H1 (cell line): ENCODE results near the gene C17orf107. TPM values are rescaled to one million over a fixed set of nuclear protein-coding genes. Genes with fewer than 3 reads are reported as not detected.

Experiments used
- CTCF ChIA-PET: fragments of 300-600 bp; sonication (Branson Sonifier 250); formaldehyde crosslinking; loops from one replicate; lab custom pipeline; 2021; ENCODE audit not compliant: partially characterized antibody; lab: Charles Lee
- POLR2A ChIA-PET: fragments of 300-600 bp; sonication (Branson Sonifier 250); formaldehyde crosslinking; loops from one replicate; lab custom pipeline; 2021; ENCODE audit warnings: inconsistent platforms; ENCODE audit not compliant: partially characterized antibody; lab: Charles Lee
- DNase-seq, 2 experiments: peaks; one replicate each; pipeline versions ENCODE4 v3.0.0 to v3.0.0-alpha.2; 2010 to 2022; ENCODE audit warnings: low spot score in 2 of 2, low read depth in 1 of 2, mixed read lengths in 1 of 2
- FAIRE-seq: peaks from 2 replicates; lab custom pipeline; 2011; peaks lifted over from hg19 to GRCh38; lab: Jason Lieb, UNC
- H2AFZ ChIP-seq: 2 replicates; pipeline ENCODE4 v1.8.1; 2012; ENCODE audit warnings: low read length, inconsistent platforms
- H2AK5ac ChIP-seq: 2 replicates; pipeline ENCODE4 v1.6.1; 2013; ENCODE audit warnings: low read depth, low read length
- H2BK120ac ChIP-seq: replicated peaks from 2 replicates; pipeline ENCODE3; 2013; ENCODE audit warnings: low read depth, low read length, inconsistent platforms
- H2BK12ac ChIP-seq: 2 replicates; pipeline ENCODE4 v1.6.1; 2013; ENCODE audit warnings: low read depth, low read length
- H2BK15ac ChIP-seq: 2 replicates; pipeline ENCODE4 v1.6.1; 2013; ENCODE audit warnings: low read length
- H2BK20ac ChIP-seq: 2 replicates; pipeline ENCODE4 v1.6.1; 2013; ENCODE audit warnings: low read length
- H2BK5ac ChIP-seq: 2 replicates; pipeline ENCODE4 v1.6.1; 2013; ENCODE audit warnings: low read depth, low read length
- H3K14ac ChIP-seq: 2 replicates; pipeline ENCODE4 v1.6.1; 2013; ENCODE audit warnings: inconsistent platforms; ENCODE audit not compliant: insufficient read length
- H3K18ac ChIP-seq: 2 replicates; pipeline ENCODE4 v1.6.1; 2013; ENCODE audit warnings: low read length; ENCODE audit errors: extremely low read depth
- H3K23ac ChIP-seq: 2 replicates; pipeline ENCODE4 v1.6.1; 2013; ENCODE audit warnings: inconsistent platforms; ENCODE audit not compliant: insufficient read length
- H3K23me2 ChIP-seq: 2 replicates; pipeline ENCODE4 v1.6.1; 2013; ENCODE audit warnings: low read depth, low read length
- H3K27ac ChIP-seq: 2 replicates; pipeline ENCODE4 v1.6.1; 2011; ENCODE audit warnings: low read depth, low read length, inconsistent platforms
- H3K27me3 ChIP-seq, 4 experiments: replicated peaks in 1 of 4; 1 replicate in 1 of 4; 2 replicates in 3 of 4; pipeline versions ENCODE4 v1.6.1 to v1.8.1; 2011 to 2013; ENCODE audit warnings: low read length in 3 of 4, mild to moderate bottlenecking in 3 of 4, inconsistent platforms in 2 of 4, mixed read lengths in 2 of 4, moderate library complexity in 1 of 4; ENCODE audit not compliant: control insufficient read depth in 3 of 4, insufficient read depth in 3 of 4; ENCODE audit errors: extremely low read depth in 1 of 4
- H3K36me3 ChIP-seq, 4 experiments: 2 replicates each; pipeline versions ENCODE4 v1.6.1 to v1.8.1; 2011 to 2013; ENCODE audit warnings: mild to moderate bottlenecking in 4 of 4, low read length in 3 of 4, moderate library complexity in 2 of 4, control low read depth in 1 of 4, inconsistent platforms in 1 of 4; ENCODE audit not compliant: insufficient read depth in 4 of 4, control insufficient read depth in 2 of 4
- H3K4ac ChIP-seq: replicated peaks from 2 replicates; pipeline ENCODE3; 2013; ENCODE audit warnings: low read length, low read depth, mixed read lengths, inconsistent platforms; ENCODE audit not compliant: insufficient read length
- H3K4me1 ChIP-seq, 4 experiments: replicated peaks in 1 of 4; 1 replicate in 1 of 4; 2 replicates in 3 of 4; pipeline versions ENCODE4 v1.6.1 to v1.8.1; 2011 to 2013; ENCODE audit warnings: low read length in 3 of 4, inconsistent platforms in 2 of 4, mixed read lengths in 1 of 4; ENCODE audit not compliant: insufficient read depth in 4 of 4, control insufficient read depth in 3 of 4
- H3K4me2 ChIP-seq, 2 experiments: 2 replicates each; pipeline versions ENCODE4 v1.6.1 to v1.8.1; 2011 to 2013; ENCODE audit warnings: low read depth in 2 of 2, low read length in 2 of 2, control low read depth in 1 of 2, inconsistent platforms in 1 of 2, mild to moderate bottlenecking in 1 of 2; ENCODE audit not compliant: insufficient read depth in 1 of 2
- H3K4me3 ChIP-seq, 4 experiments: fragments of 200-600, 300-600 bp in 1 of 4; sonication (generic), shearing (Covaris generic), sonication (Bioruptor Twin) in 1 of 4; 2 replicates each; pipeline versions ENCODE4 v1.5.1 to v1.8.1; 2011 to 2016; ENCODE audit warnings: low read length in 4 of 4, low read depth in 3 of 4, control low read depth in 2 of 4, inconsistent platforms in 2 of 4, mild to moderate bottlenecking in 2 of 4, mixed read lengths in 1 of 4, moderate library complexity in 1 of 4; ENCODE audit not compliant: insufficient read depth in 2 of 4; ENCODE audit errors: extremely low read depth in 1 of 4
- H3K56ac ChIP-seq: replicated peaks from 2 replicates; pipeline ENCODE3; 2013; ENCODE audit warnings: low read depth, mild to moderate bottlenecking, mixed read lengths, low read length, inconsistent platforms; ENCODE audit not compliant: insufficient read length
- H3K79me1 ChIP-seq: 2 replicates; pipeline ENCODE4 v1.6.1; 2013; ENCODE audit warnings: low read depth, low read length, control low read depth
- H3K79me2 ChIP-seq, 2 experiments: 2 replicates each; pipeline versions ENCODE4 v1.6.1 to v1.8.1; 2012 to 2013; ENCODE audit warnings: low read length in 2 of 2, mild to moderate bottlenecking in 2 of 2, inconsistent platforms in 1 of 2; ENCODE audit not compliant: insufficient read depth in 2 of 2, control insufficient read depth in 1 of 2
- H3K9ac ChIP-seq, 4 experiments: replicated peaks in 1 of 4; 1 replicate in 1 of 4; 2 replicates in 3 of 4; pipeline versions ENCODE4 v1.6.1 to v1.8.1; 2011 to 2013; ENCODE audit warnings: low read depth in 3 of 4, low read length in 3 of 4, control low read depth in 2 of 4, mild to moderate bottlenecking in 2 of 4, moderate library complexity in 2 of 4, inconsistent platforms in 1 of 4; ENCODE audit errors: extremely low read depth in 1 of 4
- H3K9me3 ChIP-seq, 2 experiments: 2 replicates each; pipeline versions ENCODE4 v1.6.1 to v1.8.1; 2012 to 2013; ENCODE audit warnings: mild to moderate bottlenecking in 2 of 2, moderate library complexity in 2 of 2, control low read depth in 1 of 2, inconsistent platforms in 1 of 2, low read depth in 1 of 2, low read length in 1 of 2, mixed read lengths in 1 of 2; ENCODE audit not compliant: insufficient read depth in 2 of 2
- H4K20me1 ChIP-seq, 2 experiments: replicated peaks in 1 of 2; 2 replicates each; pipeline versions ENCODE3 to v1.8.1; 2011 to 2013; ENCODE audit warnings: inconsistent platforms in 2 of 2, low read length in 2 of 2, mild to moderate bottlenecking in 1 of 2; ENCODE audit not compliant: insufficient read depth in 2 of 2, control insufficient read depth in 1 of 2
- H4K5ac ChIP-seq: 2 replicates; pipeline ENCODE4 v1.6.1; 2013; ENCODE audit warnings: low read length, low read depth, mixed read lengths, inconsistent platforms; ENCODE audit not compliant: insufficient read length
- H4K8ac ChIP-seq: 2 replicates; pipeline ENCODE4 v1.8.0; 2013; ENCODE audit warnings: mild to moderate bottlenecking, moderate library complexity, low read length, inconsistent platforms; ENCODE audit not compliant: insufficient read depth; ENCODE audit errors: extremely low read depth
- H4K91ac ChIP-seq: replicated peaks from 2 replicates; pipeline ENCODE3; 2013; ENCODE audit warnings: low read length, mixed read lengths, inconsistent platforms; ENCODE audit not compliant: insufficient read length
- CBX5 ChIP-seq: fragments of 300-800, 300-1000 bp; sonication (generic); IDR thresholded peaks from 2 replicates; pipeline ENCODE4 v1.7.1; 2016; ENCODE audit warnings: antibody characterized with exemption, low read length, low read depth
- CHD2 ChIP-seq: IDR thresholded peaks from 2 replicates; pipeline ENCODE4 v1.6.1; 2012; ENCODE audit warnings: low read length, improper control_type of control experiment
- E2F6 ChIP-seq: IDR thresholded peaks from 2 replicates; pipeline ENCODE4 v1.6.1; 2012; ENCODE audit warnings: inconsistent platforms
- MAX ChIP-seq: IDR thresholded peaks from 2 replicates; pipeline ENCODE4 v1.6.1; 2012; ENCODE audit warnings: inconsistent platforms
- NANOG ChIP-seq: IDR thresholded peaks from 2 replicates; pipeline ENCODE4 v1.6.1; 2011; ENCODE audit warnings: low read length, low read depth, mild to moderate bottlenecking, inconsistent platforms; ENCODE audit not compliant: insufficient read depth, poor library complexity, severe bottlenecking
- PHF8 ChIP-seq: fragments of 200-600 bp; sonication (generic); conservative IDR thresholded peaks from 2 replicates; pipeline ENCODE4 v1.7.1; 2012; ENCODE audit warnings: low read depth, mild to moderate bottlenecking, inconsistent platforms, low read length, moderate library complexity
- POLR2A ChIP-seq, 2 experiments: IDR thresholded peaks; 1 replicate in 1 of 2; 2 replicates in 1 of 2; pipeline ENCODE4 v1.6.1; 2011; ENCODE audit warnings: low read depth in 2 of 2, low read length in 2 of 2, mild to moderate bottlenecking in 2 of 2; ENCODE audit errors: control extremely low read depth in 1 of 2
- SUZ12 ChIP-seq: fragments of 200-600 bp; sonication (generic); IDR thresholded peaks from 2 replicates; pipeline ENCODE4 v1.6.1; 2012; ENCODE audit warnings: mild to moderate bottlenecking, inconsistent platforms, low read length, moderate library complexity, mixed read lengths
- TAF1 ChIP-seq: IDR thresholded peaks from 2 replicates; pipeline ENCODE4 v1.6.1; 2011; ENCODE audit warnings: mild to moderate bottlenecking, low read depth, low read length
- TAF7 ChIP-seq: optimal IDR thresholded peaks from 2 replicates; pipeline ENCODE3; 2011; ENCODE audit warnings: low read depth, mild to moderate bottlenecking, inconsistent platforms, low read length, moderate library complexity, borderline replicate concordance
- TBP ChIP-seq: IDR thresholded peaks from 2 replicates; pipeline ENCODE4 v1.6.1; 2011; ENCODE audit warnings: low read depth, low read length, improper control_type of control experiment
- WGBS, 2 experiments: shearing (Covaris generic) in 1 of 2; methylation state at CpG; one replicate each; pipeline versions ENCODE4 v1.1.6 to v1.1.7; 2013 to 2015; ENCODE audit warnings: low lambda C conversion rate in 2 of 2, mixed read lengths in 2 of 2, inconsistent platforms in 1 of 2, low coverage in 1 of 2, missing lambda C conversion rate in 1 of 2; ENCODE audit not compliant: insufficient replicate concordance in 2 of 2, insufficient coverage in 1 of 2, insufficient read length in 1 of 2; ENCODE audit errors: extremely low coverage in 1 of 2, missing lambda C conversion rate in 1 of 2; 5-methylcytosine and 5-hydroxymethylcytosine counted together
- polyA plus RNA-seq, 7 experiments: library from polyadenylated mRNA; depleted of rRNA in 3 of 7; stranded (reverse) in 5 of 7; unstranded in 2 of 7; fragments of >200 nt in 5 of 7; fragments of 200-250 nt in 2 of 7; gene quantifications; 1 replicate in 5 of 7; 2 replicates in 1 of 7; 4 replicates in 1 of 7; pipeline versions ENCODE4 v1.2.1 to v1.2.3, GENCODE V29; 2011 to 2013; ENCODE audit warnings: missing spikeins in 2 of 7, mixed read lengths in 2 of 7
- total RNA-seq: library from RNA; stranded (reverse); fragmentation: NEBNext Ultra II Directional; extraction: Animal tissue kit (Norgen Biotek cat#: 25700); gene quantifications from 2 replicates; pipeline ENCODE4 v1.2.1, GENCODE V29; 2021

C17orf107 gene
- total and polyA plus RNA-seq, 2 of the 8 experiments (the other 6 are each of a cell fraction or from before 2014, with no cell fraction given): 0.39 to 0.45 TPM

GRCh38 chr17:4949321-4950074 is 50.2 kb downstream of the C17orf107 start:
- ChIA-PET POLR2A (interaction anchor here (0.6 to 32.4 kb wide), 16 partner anchors 2 to 339 kb away, joined by 3 to 987 read pairs (median 8); partner anchors contain the start of genes CAMTA2, ENO3, GP1BA and INCA1), CTCF (interaction anchor here (1.3 to 2.1 kb wide), 2 partner anchors 9 to 20 kb away, joined by 3 to 5 read pairs; partner anchors contain the start of genes RNF167 and SLC25A11)
- peaks cover 16 to 18% of the 10 kb centered on the region in 2 experiments for H4K20me1 ChIP-seq
- H2BK5ac ChIP-seq: peak overlapping the region; percentile 94
- peak overlapping the region; percentile 81; the same call in 1 of the 2 replicates for H2BK15ac ChIP-seq
- peak overlapping the region; percentile 96 for H4K91ac ChIP-seq
- H2BK120ac ChIP-seq: no peak overlapping the region
- 0% methylated on average over 20 of the region's 75 CpGs; no CpG with 5 or more reads in 1 of the 2 experiments for WGBS, 2 experiments
- peak overlapping the region; percentile 87 to 95 for H3K4me2 ChIP-seq
- H3K56ac ChIP-seq: peak overlapping the region; percentile 93
- H3K4me1 ChIP-seq: peaks cover 4 to 17% (median 12%) of the 10 kb centered on the region in 4 experiments
- peak overlapping the region; percentile 94 for H3K27ac ChIP-seq
- peak overlapping the region; percentile 87 to 99 (median 96) for H3K4me3 ChIP-seq
- H3K23me2 ChIP-seq: peaks cover 14% of the 10 kb centered on the region
- peak overlapping the region; percentile 97 for H3K18ac ChIP-seq
- peak overlapping the region; percentile 97 for H4K5ac ChIP-seq
- no peak overlapping the region for H2AFZ ChIP-seq
- no peak overlapping the region for H2BK12ac ChIP-seq
- no peak overlapping the region for H3K14ac ChIP-seq
- H2AK5ac ChIP-seq: no peak overlapping the region
- H3K27me3 ChIP-seq: no peaks in the 10 kb centered on the region
- peak overlapping the region; percentile 57 to 80 (median 76) for H3K9ac ChIP-seq
- 0 out of 2 replicates have a peak, but pooled peaks cover 2% of the 10 kb centered on the region for H3K79me1 ChIP-seq
- peak overlapping the region; percentile 93 for H4K8ac ChIP-seq
- H3K4ac ChIP-seq: peak overlapping the region; percentile 46
- H3K79me2 ChIP-seq: peaks cover 8 to 35% of the 10 kb centered on the region in 2 experiments
- DNase-seq (peak in 1 of 2 experiments; percentile 85), FAIRE-seq (no peak)
- peaks cover under 1 to 26% (median 19%) of the 10 kb centered on the region in 4 experiments for H3K36me3 ChIP-seq
- no peak overlapping the region for H3K23ac ChIP-seq
- H3K9me3 ChIP-seq: no peaks in the 10 kb centered on the region
- no peak overlapping the region for H2BK20ac ChIP-seq
- peak; percentile 73 for TF ChIP-seq TAF7
- no peak for TF ChIP-seq NANOG
- TF ChIP-seq POLR2A (IDR thresholded peaks at IDR 0.05; ENCODE audit: control extremely low read depth in 1 of 2, low read depth in 2 of 2, low read length in 2 of 2): peak in 1 of 2 experiments; percentile 41; a peak in 2 of 3 replicates
- peak; percentile 81 for TF ChIP-seq E2F6
- no peak for TF ChIP-seq SUZ12
- TF ChIP-seq CHD2: no peak
- no peak for TF ChIP-seq CBX5
- peak; percentile 68 for TF ChIP-seq TBP
- peak; percentile 84 for TF ChIP-seq MAX
- TF ChIP-seq TAF1: peak; percentile 70
- TF ChIP-seq PHF8: peak; percentile 44
